ENCODE measurements around the gene TGM5.
"Not testable (repeated sequence)": the region's sequence is repeated elsewhere in the genome, so short reads cannot be mapped to it uniquely, and the experiment has no call there.

- TF ChIP-seq, protein P1, sequence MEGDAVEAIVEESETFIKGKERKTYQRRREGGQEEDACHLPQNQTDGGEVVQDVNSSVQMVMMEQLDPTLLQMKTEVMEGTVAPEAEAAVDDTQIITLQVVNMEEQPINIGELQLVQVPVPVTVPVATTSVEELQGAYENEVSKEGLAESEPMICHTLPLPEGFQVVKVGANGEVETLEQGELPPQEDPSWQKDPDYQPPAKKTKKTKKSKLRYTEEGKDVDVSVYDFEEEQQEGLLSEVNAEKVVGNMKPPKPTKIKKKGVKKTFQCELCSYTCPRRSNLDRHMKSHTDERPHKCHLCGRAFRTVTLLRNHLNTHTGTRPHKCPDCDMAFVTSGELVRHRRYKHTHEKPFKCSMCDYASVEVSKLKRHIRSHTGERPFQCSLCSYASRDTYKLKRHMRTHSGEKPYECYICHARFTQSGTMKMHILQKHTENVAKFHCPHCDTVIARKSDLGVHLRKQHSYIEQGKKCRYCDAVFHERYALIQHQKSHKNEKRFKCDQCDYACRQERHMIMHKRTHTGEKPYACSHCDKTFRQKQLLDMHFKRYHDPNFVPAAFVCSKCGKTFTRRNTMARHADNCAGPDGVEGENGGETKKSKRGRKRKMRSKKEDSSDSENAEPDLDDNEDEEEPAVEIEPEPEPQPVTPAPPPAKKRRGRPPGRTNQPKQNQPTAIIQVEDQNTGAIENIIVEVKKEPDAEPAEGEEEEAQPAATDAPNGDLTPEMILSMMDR (IDR thresholded peaks at IDR 0.05) = not testable (repeated sequence)
- TF ChIP-seq POLR2A (IDR thresholded peaks at IDR 0.05) = not testable (repeated sequence)
Measured at GRCh38 chr15:43289656-43290055, 22.9 kb upstream of the TGM5 start.
